PC-3 (cell line): ENCODE measurements around the gene OSBPL9. TPM values are rescaled to one million over a fixed set of nuclear protein-coding genes. Genes with fewer than 3 reads are reported as not detected.

ENCODE experiments used
- ATAC-seq: fragments of 200-7000 bp; cut with Tn5 transposase; 2 replicates; pipeline ENCODE4 v1.9.1; 2020; ENCODE audit warnings: mild to moderate bottlenecking, moderate library complexity
- BruUV-seq: library from RNA; stranded (reverse); fragments of 400-500 nt; replicated peaks from 2 replicates; lab custom pipeline; 2021; lab: Mats Ljungman, UMichigan
- CTCF ChIA-PET: fragments of 300-600 bp; sonication (Branson Sonifier 250); formaldehyde crosslinking; loops from one replicate; lab custom pipeline; 2022; ENCODE audit warnings: antibody characterized with exemption; lab: Charles Lee
- POLR2A ChIA-PET: fragments of 300-600 bp; sonication (Branson Sonifier 250); formaldehyde crosslinking; loops from one replicate; lab custom pipeline; 2022; ENCODE audit warnings: antibody characterized with exemption; ENCODE audit not compliant: unreplicated experiment; lab: Charles Lee
- DNase-seq: peaks from one replicate; pipeline ENCODE4 v3.0.0-alpha.2; 2015
- H2AFZ ChIP-seq: fragments of 300-600 bp; sonication (generic); 2 replicates; pipeline ENCODE4 v1.6.0; 2016; ENCODE audit warnings: antibody characterized with exemption, low read length
- H3F3A ChIP-seq: fragments of 300-600 bp; sonication (generic); one replicate; pipeline ENCODE4 v1.6.0; 2017; ENCODE audit warnings: antibody characterized with exemption, low read length, control low read depth, mild to moderate bottlenecking; ENCODE audit not compliant: unreplicated experiment
- H3K27ac ChIP-seq: fragments of 300-600 bp; sonication (generic); 2 replicates; pipeline ENCODE4 v1.5.1; 2016; ENCODE audit warnings: mild to moderate bottlenecking, low read length
- H3K27me3 ChIP-seq: fragments of 300-600 bp; sonication (generic); 2 replicates; pipeline ENCODE4 v1.6.1; 2016; ENCODE audit warnings: low read length, mixed read lengths
- H3K36me3 ChIP-seq: fragments of 300-600 bp; sonication (generic); 2 replicates; pipeline ENCODE4 v1.6.1; 2016; ENCODE audit warnings: low read depth, mixed run types, low read length, mixed read lengths
- H3K4me1 ChIP-seq: fragments of 300-600 bp; sonication (generic); 2 replicates; pipeline ENCODE4 v1.5.1; 2016; ENCODE audit warnings: low read length; ENCODE audit not compliant: insufficient read depth
- H3K4me2 ChIP-seq: fragments of 300-600 bp; sonication (generic); 2 replicates; pipeline ENCODE4 v1.6.0; 2016; ENCODE audit warnings: low read length
- H3K4me3 ChIP-seq: fragments of 300-600 bp; sonication (generic); 2 replicates; pipeline ENCODE4 v1.5.1; 2016; ENCODE audit warnings: mild to moderate bottlenecking, low read length, mixed read lengths
- H3K79me2 ChIP-seq: fragments of 300-600 bp; sonication (generic); 2 replicates; pipeline ENCODE4 v1.6.1; 2017; ENCODE audit warnings: low read length, mixed read lengths
- H3K9ac ChIP-seq: fragments of 300-600 bp; sonication (generic); 2 replicates; pipeline ENCODE4 v1.6.0; 2016; ENCODE audit warnings: mild to moderate bottlenecking, low read length
- H3K9me2 ChIP-seq: fragments of 300-600 bp; sonication (generic); replicated peaks from 2 replicates; pipeline ENCODE4 v1.6.1; 2016; ENCODE audit warnings: mixed run types, low read length, mixed read lengths
- H3K9me3 ChIP-seq: fragments of 300-600 bp; sonication (generic); 2 replicates; pipeline ENCODE4 v1.6.1; 2016; ENCODE audit warnings: low read length, mixed read lengths
- H4K20me1 ChIP-seq: fragments of 300-600 bp; sonication (generic); 2 replicates; pipeline ENCODE4 v1.6.1; 2016; ENCODE audit warnings: low read length, mixed read lengths
- EZH2 ChIP-seq: fragments of 300-600 bp; sonication (generic); IDR thresholded peaks from one replicate; pipeline ENCODE4 v1.6.1; 2017; ENCODE audit warnings: antibody characterized with exemption, mild to moderate bottlenecking, low read length; ENCODE audit not compliant: unreplicated experiment
- EZH2phosphoT487 ChIP-seq: fragments of 300-600 bp; sonication (generic); IDR thresholded peaks from 2 replicates; pipeline ENCODE4 v1.6.1; 2018; ENCODE audit warnings: mild to moderate bottlenecking, antibody characterized with exemption, low read length, borderline replicate concordance
- intact Hi-C: fragments of 100-400 bp; cut with micrococcal nuclease; formaldehyde crosslinking; loops from 2 replicates; pipeline ENCODE4 v1.9.0; 2023
- total RNA-seq: library from RNA; depleted of rRNA; stranded (reverse); fragments of >200 nt; gene quantifications from 2 replicates; pipeline ENCODE4 v1.2.3, GENCODE V29; 2014
- TF ChIP-seq, protein P1 (sequence below): fragments of 300-600 bp; sonication (generic); conservative IDR thresholded peaks from 2 replicates; pipeline ENCODE4 v1.5.1; 2017; ENCODE audit warnings: antibody characterized with exemption, low read depth, mild to moderate bottlenecking, low read length

OSBPL9 gene
- total RNA-seq, 1 experiment from 2014 or later: 74.7 TPM

GRCh38 chr1:51741121-51741681, 124.3 kb downstream of the OSBPL9 start:
- Histone ChIP-seq H3K4me2 (no peak overlapping the region), H2AFZ (no peak overlapping the region), H3K9ac (no peak overlapping the region), H3K4me1 (peaks cover 26% of the 10 kb centered on the region), H3K4me3 (no peak overlapping the region), H3K36me3 (no peaks in the 10 kb centered on the region), H3K79me2 (peaks cover 5% of the 10 kb centered on the region; the same call in 1 of the 2 replicates), H3K9me2 (no peaks in the 10 kb centered on the region), H3F3A (no peaks in the 10 kb centered on the region), H3K27me3 (no peaks in the 10 kb centered on the region), H3K9me3 (no peaks in the 10 kb centered on the region), H3K27ac (no peak overlapping the region), H4K20me1 (no peaks in the 10 kb centered on the region)
- no peak for TF ChIP-seq EZH2
- TF ChIP-seq, protein P1, sequence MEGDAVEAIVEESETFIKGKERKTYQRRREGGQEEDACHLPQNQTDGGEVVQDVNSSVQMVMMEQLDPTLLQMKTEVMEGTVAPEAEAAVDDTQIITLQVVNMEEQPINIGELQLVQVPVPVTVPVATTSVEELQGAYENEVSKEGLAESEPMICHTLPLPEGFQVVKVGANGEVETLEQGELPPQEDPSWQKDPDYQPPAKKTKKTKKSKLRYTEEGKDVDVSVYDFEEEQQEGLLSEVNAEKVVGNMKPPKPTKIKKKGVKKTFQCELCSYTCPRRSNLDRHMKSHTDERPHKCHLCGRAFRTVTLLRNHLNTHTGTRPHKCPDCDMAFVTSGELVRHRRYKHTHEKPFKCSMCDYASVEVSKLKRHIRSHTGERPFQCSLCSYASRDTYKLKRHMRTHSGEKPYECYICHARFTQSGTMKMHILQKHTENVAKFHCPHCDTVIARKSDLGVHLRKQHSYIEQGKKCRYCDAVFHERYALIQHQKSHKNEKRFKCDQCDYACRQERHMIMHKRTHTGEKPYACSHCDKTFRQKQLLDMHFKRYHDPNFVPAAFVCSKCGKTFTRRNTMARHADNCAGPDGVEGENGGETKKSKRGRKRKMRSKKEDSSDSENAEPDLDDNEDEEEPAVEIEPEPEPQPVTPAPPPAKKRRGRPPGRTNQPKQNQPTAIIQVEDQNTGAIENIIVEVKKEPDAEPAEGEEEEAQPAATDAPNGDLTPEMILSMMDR: no peak
- intact Hi-C loops: no loop called here
- ChIA-PET CTCF (no interaction called here), POLR2A (no interaction called here)
- DNase-seq (no peak), ATAC-seq (no peak)
- BruUV-seq: no TSS peak

- H3K9ac ChIP-seq: no peak overlapping the region
- H3K4me1 ChIP-seq: peaks cover 4% of the 10 kb centered on the region; the same call in 1 of the 2 replicates
- ChIA-PET POLR2A (no interaction called here), CTCF (no interaction called here)
- DNase-seq: no peak
- intact Hi-C loops: no loop called here
- no peaks in the 10 kb centered on the region for H3K27me3 ChIP-seq
- H3K4me2 ChIP-seq: no peak overlapping the region
- H3K27ac ChIP-seq: no peak overlapping the region
- H3K79me2 ChIP-seq: no peaks in the 10 kb centered on the region
- no TSS peak for BruUV-seq
- H3K36me3 ChIP-seq: no peaks in the 10 kb centered on the region
- no peak for TF ChIP-seq EZH2
- no peak overlapping the region for H3K4me3 ChIP-seq
- no peak for ATAC-seq
- no peaks in the 10 kb centered on the region for H4K20me1 ChIP-seq
- H2AFZ ChIP-seq: no peak overlapping the region
- H3F3A ChIP-seq: no peaks in the 10 kb centered on the region
- no peaks in the 10 kb centered on the region for H3K9me2 ChIP-seq
- H3K9me3 ChIP-seq: no peaks in the 10 kb centered on the region
Observed at GRCh38 chr1:51744506-51745303, 127.8 kb downstream of the OSBPL9 start.

DNA sequence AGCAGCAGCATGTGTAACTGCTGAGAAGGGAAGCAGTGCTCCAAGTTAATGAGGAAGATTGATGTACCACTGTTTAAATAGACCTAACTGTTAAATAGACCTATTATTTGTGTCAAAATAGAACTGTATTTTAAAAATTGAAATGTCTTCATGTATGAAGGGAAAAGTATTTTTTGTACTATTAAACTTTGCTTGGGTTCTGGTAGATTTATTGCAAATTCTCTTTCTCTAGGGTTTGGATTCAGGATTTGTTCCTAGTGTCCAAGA, 128.3 kb downstream of the OSBPL9 start:
- Histone ChIP-seq H3K4me1 (peaks cover 9% of the 10 kb centered on the region), H3K4me3 (no peak overlapping the region), H3F3A (peaks cover under 1% of the 10 kb centered on the region), H3K27me3 (no peaks in the 10 kb centered on the region), H3K36me3 (no peaks in the 10 kb centered on the region), H4K20me1 (no peaks in the 10 kb centered on the region), H3K9ac (no peak overlapping the region), H3K9me2 (no peaks in the 10 kb centered on the region), H2AFZ (no peak overlapping the region), H3K4me2 (no peak overlapping the region), H3K27ac (no peak overlapping the region), H3K9me3 (no peaks in the 10 kb centered on the region), H3K79me2 (no peaks in the 10 kb centered on the region)
- ChIA-PET CTCF (no interaction called here), POLR2A (no interaction called here)
- intact Hi-C loops: no loop called here
- DNase-seq (no peak), ATAC-seq (no peak)
- no TSS peak for BruUV-seq
- no peak for TF ChIP-seq EZH2
- no peak for TF ChIP-seq EZH2phosphoT487
- TF ChIP-seq, protein P1: no peak
